Measurements from ENCODE around the gene MFSD6. TPM values are rescaled to one million over a fixed set of nuclear protein-coding genes. Genes with fewer than 3 reads are reported as not detected.
"Not testable (repeated sequence)": the region's sequence is repeated elsewhere in the genome, so short reads cannot be mapped to it uniquely, and the experiment has no call there.

MFSD6 gene
- total RNA-seq, 1 experiment from 2014 or later, result 11.0 TPM

DNA sequence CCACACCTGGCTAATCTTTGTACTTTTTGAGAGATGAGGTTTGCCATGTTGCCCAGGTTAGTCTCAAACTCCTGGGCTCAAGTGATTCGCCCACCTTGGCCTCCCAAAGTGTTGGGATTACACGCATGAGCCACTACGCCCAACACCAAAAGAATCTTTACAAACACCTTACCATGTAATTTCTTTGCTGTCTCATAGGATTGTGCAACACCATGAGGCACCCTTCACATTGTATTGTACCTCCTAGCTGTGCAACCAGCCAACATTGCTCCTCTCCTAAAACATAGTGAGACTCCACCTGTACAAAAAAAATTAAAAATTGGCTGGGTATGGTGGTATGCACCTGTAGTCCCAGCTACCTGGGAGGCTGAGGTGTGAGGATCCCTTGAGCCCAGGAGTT is 3.1 kb upstream of the MFSD6 start:
- no peak for DNase-seq (ENCODE audit: low read depth)

DNA sequence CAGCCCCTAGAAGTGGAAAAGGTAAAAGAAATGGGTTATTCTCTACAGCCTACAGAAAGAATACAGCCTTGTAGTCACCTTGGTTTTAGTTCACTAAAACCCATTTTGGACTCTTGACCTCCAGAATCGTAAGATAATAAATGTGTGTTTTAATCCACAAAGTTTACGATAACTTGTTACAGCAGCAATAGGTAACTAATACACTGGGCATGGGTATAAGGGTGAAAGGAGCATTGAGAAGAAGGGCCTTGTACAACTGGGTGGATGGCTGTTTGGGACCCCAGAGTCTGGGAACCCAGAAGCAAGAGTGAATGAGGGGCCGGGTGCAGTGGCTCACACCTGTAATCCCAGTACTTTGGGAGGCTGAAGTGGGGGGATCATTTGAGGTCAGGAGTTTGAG is 2.2 kb upstream of the MFSD6 start:
- DNase-seq (ENCODE audit: low read depth), result no peak

DNA sequence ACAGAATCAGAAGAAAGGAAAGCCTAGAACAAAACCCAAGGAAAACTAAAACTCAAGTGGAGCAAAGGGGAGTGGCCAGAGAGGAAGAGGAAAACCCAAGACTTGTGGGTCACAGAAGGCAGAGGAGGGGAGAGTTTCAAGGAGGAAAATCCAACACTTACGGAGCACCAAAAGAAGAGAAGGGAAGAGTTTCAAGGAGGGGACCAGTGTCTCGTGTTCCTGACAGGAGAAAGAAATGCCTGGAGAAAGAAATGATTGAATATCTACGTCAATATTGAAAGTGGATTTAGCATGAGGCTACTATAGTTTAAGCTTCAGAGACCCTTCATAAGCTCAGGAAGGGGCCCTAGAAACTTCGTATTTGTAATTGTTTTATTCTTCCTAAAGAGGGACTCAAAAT is 1.4 kb upstream of the MFSD6 start:
- DNase-seq (ENCODE audit: low read depth), result no peak

DNA sequence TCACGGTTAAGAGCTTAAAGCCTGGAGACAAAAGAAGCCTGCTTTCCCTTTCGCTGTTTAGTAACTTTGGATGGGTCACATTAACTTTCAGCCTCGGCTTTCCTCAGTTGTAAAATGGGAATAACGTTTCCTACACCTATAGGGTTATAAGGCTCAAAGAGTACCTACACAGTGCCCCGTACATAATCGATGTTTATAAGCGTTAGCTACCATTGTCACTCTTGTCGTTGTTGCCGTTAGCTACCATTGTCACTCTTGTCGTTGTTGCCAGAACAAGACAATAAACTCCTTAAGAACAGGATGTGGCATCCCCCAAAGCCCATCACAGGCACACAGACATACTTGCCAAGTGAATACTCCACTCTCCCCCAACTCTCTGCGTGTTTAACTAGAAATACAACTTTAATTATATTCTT is 901 bp upstream of the MFSD6 start:
- DNase-seq (ENCODE audit: low read depth), result no peak

DNA sequence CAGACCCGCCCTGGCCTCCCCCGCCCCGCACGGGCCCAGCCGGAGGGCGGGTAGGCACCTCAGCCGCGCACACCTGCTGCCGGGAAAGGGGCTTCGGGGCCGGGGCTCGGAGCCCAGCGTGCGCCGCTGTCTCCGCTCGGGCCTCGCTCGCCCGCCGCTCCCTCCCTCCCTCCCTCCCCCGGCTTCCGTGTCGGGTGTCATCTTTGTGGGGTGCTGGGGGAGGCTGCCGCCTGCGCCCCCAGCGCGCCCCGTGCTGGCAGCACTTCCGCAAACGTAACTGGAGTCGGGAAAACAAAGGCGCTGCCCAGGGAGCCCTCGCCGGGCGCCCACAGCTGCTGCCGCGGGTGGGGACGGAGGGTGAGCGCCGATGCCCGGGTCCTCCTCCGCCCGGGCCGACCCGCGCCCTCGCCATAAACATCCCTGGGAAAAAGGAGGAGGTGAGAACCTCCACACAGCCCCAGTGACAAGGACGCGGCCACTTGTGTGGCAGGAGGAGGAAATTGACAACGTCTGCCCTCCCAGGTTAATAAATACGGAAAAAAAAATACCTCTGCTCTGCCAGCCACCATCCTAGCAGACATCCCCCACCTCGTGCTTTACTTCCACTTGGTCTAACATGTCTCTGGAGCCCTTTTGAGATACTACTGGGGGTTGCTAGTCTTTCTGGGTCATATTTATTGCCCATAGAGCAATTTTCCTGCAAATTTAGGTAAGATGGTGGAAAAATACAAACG is 550 bp downstream of the MFSD6 start:
- DNase-seq (ENCODE audit: low read depth), result peak; percentile 35

DNA sequence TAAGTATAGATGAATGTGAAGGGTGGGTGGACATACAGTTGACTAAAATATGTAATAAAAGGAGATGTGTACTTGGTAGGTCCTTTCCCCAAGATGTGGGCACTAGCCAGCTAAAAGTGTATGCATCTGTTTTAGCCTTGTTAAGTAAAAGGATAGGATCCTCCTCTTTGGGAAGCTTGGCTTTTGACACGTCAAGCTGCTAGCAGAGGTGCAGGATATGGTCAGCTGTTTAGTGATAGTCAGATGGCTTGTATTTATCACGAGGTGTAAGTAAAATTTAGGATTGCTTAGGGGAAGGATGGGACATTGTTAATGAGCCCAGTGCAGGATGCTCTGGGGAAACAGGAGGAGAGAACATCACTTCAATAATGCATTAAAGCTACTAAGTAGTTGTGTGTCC is 1.5 kb downstream of the MFSD6 start:
- no peak for DNase-seq (ENCODE audit: low read depth)

DNA sequence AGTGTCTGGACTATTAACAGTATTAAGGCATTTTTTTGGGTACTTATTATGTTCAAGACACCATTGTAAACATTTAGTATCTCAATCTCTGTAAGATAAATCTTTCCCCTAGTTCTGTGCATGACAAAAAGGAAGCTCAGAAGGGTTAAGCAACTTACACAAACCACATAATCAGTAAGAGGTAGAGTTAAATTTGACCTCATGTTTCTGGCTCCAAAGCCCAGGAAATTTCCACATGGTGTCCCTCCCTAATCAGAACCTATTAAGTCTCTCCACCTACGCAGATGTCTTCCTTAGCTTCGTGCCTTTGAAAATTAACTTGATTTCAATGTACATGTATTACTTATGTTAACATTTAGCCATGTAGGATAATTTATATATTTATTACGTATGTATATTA is 2.0 kb downstream of the MFSD6 start:
- DNase-seq (ENCODE audit: low read depth), result no peak

DNA sequence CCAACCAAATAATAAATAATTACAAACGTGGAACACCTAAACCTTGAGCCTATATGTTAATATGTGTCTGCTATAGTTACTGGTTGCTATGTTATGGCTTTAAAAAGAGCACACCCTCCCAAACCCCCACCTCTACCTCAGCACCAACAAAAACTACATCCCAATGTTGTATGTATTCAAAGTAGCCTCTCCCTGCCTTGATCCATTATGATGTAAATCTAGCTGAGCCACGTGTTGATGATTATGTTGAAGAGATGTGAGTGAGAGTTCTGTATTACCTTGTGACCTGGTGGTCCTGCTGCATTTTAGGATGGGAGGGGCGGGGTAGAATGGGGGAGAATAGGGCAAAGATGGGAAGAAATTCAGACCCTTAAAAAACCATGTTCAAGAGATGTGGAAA is 4.8 kb downstream of the MFSD6 start:
- DNase-seq (ENCODE audit: low read depth), result no peak

DNA sequence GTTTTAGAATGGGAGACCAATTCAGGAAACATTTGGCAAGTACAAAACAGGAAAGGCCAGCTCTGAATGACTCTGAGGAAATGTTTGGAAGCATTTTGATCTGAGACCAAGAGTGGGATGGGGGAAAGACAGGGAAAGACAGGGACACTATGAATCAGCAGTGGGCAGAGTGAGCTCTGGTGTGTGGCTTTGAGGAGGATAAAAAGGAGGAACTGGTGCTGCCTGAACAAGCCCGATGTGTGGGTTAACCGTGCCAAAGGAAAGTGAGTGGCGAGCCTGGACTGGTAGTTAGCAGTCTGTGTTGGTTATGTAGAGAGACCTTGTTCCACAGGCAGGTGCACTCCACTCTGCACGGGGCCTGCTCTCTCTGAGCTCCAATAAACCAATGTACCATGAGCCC is 5.3 kb downstream of the MFSD6 start:
- DNase-seq (ENCODE audit: low read depth), result no peak

DNA sequence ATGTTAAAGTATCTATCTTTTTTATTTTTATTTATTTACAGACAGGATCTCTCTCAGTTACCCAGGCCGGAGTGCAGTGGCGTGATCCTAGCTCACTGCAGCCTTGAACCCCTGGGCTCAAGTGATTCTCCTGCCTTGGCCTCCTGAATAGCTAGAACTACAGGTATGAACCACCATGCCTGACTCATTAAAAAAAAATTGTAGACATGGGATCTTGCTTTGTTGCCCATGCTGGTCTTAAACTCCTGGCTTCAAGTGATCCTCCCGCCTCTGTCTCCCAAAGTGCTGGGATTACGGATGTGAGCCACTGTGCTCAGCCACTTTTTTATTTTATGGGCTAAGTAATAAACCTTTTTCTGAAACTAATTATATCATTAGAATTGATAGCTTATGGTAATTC is 7.1 kb downstream of the MFSD6 start:
- no peak for DNase-seq (ENCODE audit: low read depth)

DNA sequence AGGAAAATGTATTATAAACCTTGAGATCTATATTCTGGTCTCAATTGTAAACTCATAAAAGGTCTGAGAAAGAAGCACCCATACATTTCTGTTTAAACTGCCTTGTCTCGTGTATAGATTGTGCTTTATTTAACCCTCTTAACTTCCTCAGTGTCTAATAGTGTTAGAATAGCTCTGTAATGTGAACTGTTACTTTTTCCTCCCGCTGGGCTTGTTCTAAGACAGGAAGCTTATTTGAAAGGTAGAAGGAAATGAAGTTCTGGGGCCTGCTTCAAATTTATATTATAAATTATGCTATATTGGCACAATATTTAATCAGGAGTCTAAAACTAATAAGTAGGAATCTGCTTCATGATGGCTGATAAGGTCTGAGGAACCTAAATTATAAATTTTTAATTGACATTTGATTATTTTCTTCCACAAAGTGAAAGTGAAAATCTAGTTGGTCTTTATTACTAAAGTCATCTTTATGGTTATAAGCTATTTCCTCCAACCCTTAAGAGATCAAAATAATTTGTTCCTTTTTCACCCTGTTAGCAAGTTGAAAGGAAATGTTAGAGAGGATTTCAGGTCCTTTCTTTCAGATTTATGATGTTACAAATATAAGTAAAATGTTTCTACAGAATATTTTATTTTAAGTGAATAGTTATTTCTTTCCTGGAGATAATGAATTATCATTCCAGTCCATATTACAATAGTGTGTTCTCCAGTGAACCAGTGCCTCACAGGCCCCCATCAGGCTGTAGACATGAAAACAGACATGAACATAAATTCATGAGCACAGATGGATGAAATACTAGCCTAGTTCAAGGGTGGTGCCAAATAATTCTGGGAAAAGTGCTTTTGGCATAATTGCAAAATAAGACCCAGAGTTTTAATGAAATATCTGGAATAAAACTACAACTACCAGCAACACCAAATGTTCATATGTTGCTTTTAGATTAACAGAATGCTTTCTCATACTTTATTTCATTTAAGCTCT is 7.9 kb downstream of the MFSD6 start:
- peak; percentile 6 for DNase-seq (ENCODE audit: low read depth)

DNA sequence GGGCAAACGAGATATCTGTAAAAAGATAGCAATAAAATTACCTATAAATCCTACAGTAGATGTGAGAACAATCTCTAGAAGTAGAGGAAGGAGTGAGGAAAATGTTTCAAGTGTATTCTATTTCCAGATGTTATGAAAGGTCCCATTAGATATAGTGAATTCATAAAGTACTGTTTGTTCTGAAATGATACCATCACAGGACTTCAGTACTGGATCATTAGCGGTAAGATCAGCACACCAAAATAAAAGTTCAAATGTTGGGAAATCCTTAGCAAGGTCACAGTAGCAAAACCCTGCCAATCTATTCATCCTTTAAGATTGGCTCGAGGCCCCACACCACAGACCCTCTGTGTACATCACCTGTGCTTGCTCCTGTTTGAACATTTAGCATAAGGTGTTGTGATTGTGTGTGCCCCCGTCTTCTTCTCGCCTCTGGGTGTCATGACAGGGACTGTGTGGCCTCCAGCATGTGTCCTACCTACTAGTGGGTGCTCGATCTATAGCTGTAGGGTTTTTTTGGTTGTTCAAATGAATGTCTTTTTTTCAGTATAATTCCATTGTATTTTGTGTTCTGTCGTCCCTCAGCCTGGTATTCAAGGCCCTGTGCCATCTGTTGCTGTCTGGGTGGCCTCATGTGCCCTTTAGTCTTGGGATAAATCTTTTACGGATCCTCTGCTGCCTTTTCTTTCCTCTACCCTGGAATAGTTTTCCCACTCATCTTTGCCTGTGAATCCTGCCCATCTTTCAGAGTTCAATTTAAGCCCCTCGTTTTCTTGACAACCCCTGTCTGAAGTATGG is 9.1 kb downstream of the MFSD6 start:
- DNase-seq (ENCODE audit: low read depth), result no peak

DNA sequence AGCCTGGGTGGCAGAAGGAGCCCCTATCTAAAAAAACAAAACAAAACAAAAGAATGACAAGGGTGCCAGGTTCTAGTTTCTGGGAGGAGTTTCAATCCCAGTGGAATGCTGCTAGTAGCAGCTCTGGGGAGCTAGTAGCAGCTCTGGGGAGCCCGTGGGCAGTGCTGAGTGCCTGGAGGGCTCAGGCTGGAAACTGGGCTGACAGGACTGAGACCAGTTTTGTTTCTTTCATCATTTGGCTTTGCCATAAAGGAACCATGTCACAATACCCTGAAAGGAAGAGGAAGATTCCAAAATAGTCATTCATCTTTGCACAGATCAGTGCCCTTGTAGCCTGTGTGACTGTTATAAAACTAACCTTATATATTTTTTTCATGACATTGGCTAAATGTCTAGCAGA is 10.6 kb downstream of the MFSD6 start:
- DNase-seq (ENCODE audit: low read depth), result no peak

DNA sequence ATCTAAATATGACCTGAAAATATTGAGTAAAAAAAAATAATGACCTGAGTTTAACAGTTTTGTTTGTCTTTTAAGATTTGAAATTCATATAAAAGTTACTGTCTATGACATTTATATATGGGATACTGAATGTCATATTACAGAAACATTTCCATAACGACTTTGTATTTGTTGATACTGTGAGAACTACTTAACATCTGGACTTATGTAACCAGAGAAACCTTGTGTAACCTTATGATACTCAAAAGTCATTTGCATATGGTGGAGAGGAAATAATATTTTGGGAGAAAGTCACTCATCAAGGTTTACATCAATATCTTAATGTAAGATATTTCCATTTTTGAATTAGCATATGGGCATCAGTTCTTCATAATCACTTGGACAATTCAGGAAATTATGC is 12.6 kb downstream of the MFSD6 start:
- no peak for DNase-seq (ENCODE audit: low read depth)

DNA sequence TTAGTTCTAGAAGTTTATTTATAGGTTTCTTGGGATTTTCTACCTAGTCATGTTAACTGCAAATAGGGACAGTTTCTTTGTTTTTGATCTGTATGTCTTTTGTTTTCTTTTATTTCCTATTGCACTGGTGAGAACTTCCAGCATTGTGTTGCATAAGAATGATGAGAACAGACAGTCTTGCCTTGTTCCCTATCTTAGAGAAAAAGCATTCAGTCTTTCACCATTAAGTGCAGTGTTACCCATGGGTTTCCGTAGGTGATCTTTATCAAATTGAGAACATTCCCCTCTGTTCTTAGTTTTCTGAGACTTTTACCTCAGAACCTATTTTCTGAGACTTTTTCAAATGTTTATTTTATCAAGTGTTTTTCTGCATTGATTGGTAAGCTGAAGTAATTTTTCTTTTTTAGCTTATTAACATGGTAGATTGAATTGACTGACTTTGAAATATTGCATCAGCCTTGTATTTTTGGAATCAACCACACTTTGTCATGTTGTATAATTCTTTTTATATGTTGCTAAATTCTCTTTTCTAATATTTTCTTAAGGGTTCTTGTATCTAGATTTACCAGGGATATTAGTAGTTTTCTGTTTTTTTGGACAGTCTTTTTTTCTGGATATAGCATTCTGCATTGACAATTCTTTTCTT is 17.2 kb downstream of the MFSD6 start:
- no peak for DNase-seq (ENCODE audit: low read depth)

DNA sequence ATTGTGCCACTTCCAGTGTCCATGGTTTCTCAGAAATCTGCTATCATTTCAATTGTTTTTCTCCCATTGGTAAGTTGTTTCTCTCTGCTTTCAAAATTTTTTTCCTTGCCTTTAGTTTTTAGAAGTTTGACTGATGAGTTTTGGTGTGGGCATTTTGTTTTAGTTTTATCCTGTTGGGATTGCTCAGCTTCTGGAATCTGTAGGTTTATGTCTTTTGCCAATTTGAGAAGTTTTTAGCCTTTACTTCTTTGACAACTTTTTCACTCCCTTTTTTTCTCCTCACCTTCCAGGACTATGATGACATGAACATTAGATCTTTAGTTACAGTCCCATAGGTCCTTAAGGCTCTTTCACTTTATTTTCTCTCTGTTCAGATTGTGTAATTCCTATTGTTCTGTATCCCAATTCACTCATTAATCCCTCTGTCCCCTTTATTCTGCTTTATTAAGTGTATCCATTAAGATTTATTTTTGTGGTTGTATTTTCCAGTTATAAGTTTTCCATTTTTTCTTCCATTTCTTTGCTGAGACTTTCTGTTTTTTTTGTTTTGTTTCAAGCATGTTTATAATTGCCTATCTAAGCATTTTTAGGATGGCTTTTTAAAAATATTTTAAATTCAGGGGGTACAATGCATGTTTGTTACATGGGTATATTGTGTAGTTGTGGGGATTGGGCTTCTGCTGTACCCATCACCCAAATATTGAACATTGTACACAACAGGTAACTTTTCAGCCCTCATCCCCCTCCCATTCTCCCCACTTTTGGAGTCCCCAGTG is 17.9 kb downstream of the MFSD6 start:
- no peak for DNase-seq (ENCODE audit: low read depth)

DNA sequence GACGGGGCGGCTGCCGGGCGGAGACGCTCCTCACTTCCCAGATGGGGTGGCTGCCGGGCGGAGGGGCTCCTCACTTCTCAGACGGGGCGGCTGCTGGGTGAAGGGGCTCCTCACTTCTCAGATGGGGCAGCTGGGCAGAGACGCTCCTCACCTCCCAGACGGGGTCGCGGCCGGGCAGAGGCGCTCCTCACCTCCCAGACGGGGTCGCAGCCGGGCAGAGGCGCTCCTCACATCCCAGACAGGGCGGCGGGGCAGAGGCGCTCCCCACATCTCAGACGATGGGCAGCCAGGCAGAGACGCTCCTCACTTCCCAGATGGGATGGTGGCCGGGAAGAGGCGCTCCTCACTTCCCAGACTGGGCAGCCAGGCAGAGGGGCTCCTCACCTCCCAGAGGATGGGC is 22.7 kb downstream of the MFSD6 start:
- DNase-seq (ENCODE audit: low read depth), result not testable (repeated sequence)

DNA sequence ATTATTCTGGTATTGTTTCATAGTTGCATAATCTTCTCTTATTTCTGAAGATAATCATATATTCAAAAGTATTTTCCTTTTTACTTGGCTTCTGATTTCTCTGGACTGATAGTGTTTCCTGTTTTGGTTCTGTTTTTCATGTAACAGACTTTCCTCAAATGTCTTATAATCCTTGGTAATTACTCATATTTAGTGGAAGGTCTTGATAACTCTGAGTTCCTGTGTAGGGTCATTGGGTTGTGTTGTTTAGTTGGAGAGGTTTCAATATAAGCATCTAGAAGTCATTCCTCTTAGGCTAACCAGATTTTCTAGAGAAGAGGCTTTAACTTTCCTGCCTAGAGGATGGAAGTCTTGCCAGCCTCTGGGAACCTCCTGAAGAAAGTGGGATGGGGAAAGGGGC is 23.8 kb downstream of the MFSD6 start:
- no peak for DNase-seq (ENCODE audit: low read depth)

DNA sequence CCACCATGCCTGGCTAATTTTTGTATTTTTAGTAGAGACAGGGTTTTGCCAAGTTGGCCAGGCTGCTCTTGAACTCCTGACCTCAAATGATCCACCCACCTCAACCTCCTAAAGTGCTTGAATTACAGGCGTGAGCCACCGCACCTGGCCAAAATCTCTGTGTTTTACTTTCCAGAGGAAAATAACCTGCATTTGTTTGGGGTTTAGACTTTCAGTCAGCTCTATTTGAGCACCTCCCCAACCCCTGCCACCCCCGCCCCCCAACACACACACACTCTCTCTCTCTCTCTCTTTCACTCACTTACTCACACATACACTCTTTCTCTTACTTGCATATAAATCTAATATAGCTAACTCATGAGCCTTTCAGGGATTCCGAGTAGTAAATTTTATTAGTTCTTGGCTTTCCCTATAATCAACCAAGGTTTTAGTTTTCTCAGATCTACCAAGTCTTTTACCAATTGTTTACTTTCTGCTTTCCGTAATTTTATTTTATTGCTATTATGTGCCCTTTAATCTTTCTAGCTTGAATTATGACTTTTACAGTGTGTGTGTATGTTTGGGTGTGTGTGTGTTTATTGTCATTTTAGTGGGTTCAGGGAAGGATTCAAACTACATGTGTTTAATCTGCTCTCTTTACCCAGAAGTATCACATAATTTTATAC is 24.5 kb downstream of the MFSD6 start:
- no peak for DNase-seq (ENCODE audit: low read depth)

DNA sequence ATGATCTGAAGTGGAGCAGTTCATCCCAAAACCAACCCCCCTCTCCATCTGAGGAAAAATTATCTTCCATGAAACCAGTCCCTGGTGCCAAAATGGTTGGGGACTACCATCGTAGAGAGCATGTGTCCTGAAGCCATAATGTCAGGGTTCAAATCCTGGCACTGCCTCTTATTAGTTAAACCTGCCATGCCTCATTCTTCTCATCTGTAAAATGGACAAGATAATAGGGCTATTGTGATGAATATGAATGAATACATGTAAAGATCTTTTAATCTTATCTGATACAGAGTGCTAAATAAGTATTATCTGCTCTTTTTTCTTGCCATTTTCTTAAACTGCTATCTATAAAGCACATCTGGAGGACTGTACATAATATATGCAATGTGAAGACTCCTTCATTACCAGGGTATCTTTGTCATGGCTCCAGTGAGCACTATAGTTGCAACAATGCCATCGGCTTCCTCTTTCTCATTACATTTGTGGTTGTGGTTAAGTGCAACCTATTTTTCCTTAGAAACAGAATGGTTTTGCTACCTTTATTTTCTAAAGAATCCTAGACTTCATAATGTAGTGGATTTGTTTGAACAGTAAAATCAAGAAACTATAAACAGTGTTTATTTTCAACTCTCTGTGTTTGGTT is 27.0 kb downstream of the MFSD6 start:
- no peak for DNase-seq (ENCODE audit: low read depth)

Data from LHCN-M2 (cell line).